ENCODE results near the gene ANKRD34A. TPM values are rescaled to one million over a fixed set of nuclear protein-coding genes. Genes with fewer than 3 reads are reported as not detected.

ANKRD34A gene
- total and polyA plus RNA-seq, 2 of the 8 experiments (the other 6 are each of a cell fraction or from before 2014, with no cell fraction given) = 0.15 to 0.20 TPM

DNA sequence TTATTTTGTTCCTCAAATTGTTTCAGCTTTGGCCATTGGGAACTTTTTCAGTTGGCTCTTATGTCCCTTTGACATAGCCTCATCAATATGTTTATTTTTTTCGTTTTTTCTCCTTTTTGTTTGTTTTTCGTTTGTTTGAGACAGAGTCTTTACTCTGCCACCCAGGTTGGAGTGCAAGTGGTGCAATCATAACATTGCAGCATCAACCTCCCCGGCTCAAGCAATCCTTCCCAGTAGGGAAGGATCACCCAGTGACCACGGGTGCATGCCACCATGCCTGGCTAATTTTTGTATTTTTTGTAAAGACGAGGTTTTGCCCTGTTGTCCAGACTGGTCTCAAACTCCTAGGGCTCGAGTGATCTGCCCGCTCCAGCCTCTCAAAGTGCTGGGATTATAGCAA, 8.2 kb upstream of the ANKRD34A start:
- Histone ChIP-seq H3K23me2 (ENCODE audit: low read depth, low read length) (no peaks in the 10 kb centered on the region), H3K9ac (replicated peaks in 1 of 4; ENCODE audit: extremely low read depth in 1 of 4, low read depth in 3 of 4, low read length in 3 of 4) (no peak overlapping the region), H3K79me1 (ENCODE audit: low read depth, low read length) (no peaks in the 10 kb centered on the region), H4K20me1 (replicated peaks in 1 of 2; ENCODE audit: control insufficient read depth in 1 of 2, insufficient read depth in 2 of 2, low read length in 2 of 2) (no peaks in the 10 kb centered on the region), H2BK120ac (replicated peaks; ENCODE audit: low read depth, low read length) (no peak overlapping the region), H3K4me1 (replicated peaks in 1 of 4; ENCODE audit: control insufficient read depth in 3 of 4, insufficient read depth in 4 of 4, low read length in 3 of 4) (peaks cover 0 to under 1% (median 0%) of the 10 kb centered on the region in 4 experiments; a peak in 1 of 7 replicates), H3K14ac (ENCODE audit: insufficient read length) (no peak overlapping the region), H3K18ac (ENCODE audit: extremely low read depth, low read length) (no peak overlapping the region), H2AFZ (ENCODE audit: low read length) (no peak overlapping the region), H3K36me3 (ENCODE audit: control insufficient read depth in 2 of 4, insufficient read depth in 4 of 4, low read length in 3 of 4) (no peaks in the 10 kb centered on the region), H2BK12ac (ENCODE audit: low read depth, low read length) (no peak overlapping the region), H4K5ac (ENCODE audit: insufficient read length, low read depth, low read length) (no peak overlapping the region), H3K23ac (ENCODE audit: insufficient read length) (no peak overlapping the region), H3K4me2 (ENCODE audit: insufficient read depth in 1 of 2, low read depth in 2 of 2, low read length in 2 of 2) (no peak overlapping the region), H3K56ac (replicated peaks; ENCODE audit: insufficient read length, low read depth, low read length) (no peak overlapping the region), H3K4ac (replicated peaks; ENCODE audit: insufficient read length, low read depth, low read length) (no peak overlapping the region), H3K79me2 (ENCODE audit: control insufficient read depth in 1 of 2, insufficient read depth in 2 of 2, low read length in 2 of 2) (no peaks in the 10 kb centered on the region), H4K8ac (ENCODE audit: extremely low read depth, insufficient read depth, low read length) (no peak overlapping the region), H3K9me3 (ENCODE audit: insufficient read depth in 2 of 2, low read depth in 1 of 2, low read length in 1 of 2) (no peaks in the 10 kb centered on the region), H3K27me3 (replicated peaks in 1 of 4; ENCODE audit: control insufficient read depth in 3 of 4, extremely low read depth in 1 of 4, insufficient read depth in 3 of 4, low read length in 3 of 4) (no peaks in the 10 kb centered on the region), H4K91ac (replicated peaks; ENCODE audit: insufficient read length, low read length) (no peak overlapping the region), H2BK20ac (ENCODE audit: low read length) (no peak overlapping the region), H3K27ac (ENCODE audit: low read depth, low read length) (no peak overlapping the region), H2AK5ac (ENCODE audit: low read depth, low read length) (no peak overlapping the region), H3K4me3 (ENCODE audit: extremely low read depth in 1 of 4, insufficient read depth in 2 of 4, low read depth in 3 of 4, low read length in 4 of 4) (no peak overlapping the region), H2BK15ac (ENCODE audit: low read length) (no peak overlapping the region), H2BK5ac (ENCODE audit: low read depth, low read length) (no peak overlapping the region)
- 79% methylated on average over 7 of the region's 7 CpGs; no CpG with 5 or more reads in 1 of the 2 experiments for WGBS, 2 experiments (ENCODE audit: extremely low coverage in 1 of 2, insufficient coverage in 1 of 2, insufficient read length in 1 of 2, insufficient replicate concordance in 2 of 2, low coverage in 1 of 2, low lambda C conversion rate in 2 of 2, missing lambda C conversion rate in 1 of 2)
- TF ChIP-seq CHD1 (IDR thresholded peaks at IDR 0.05; ENCODE audit: low read depth, low read length) (no peak), ZNF274 (IDR thresholded peaks at IDR 0.05; ENCODE audit: borderline replicate concordance, extremely low read depth, low read length) (no peak), EGR1 (IDR thresholded peaks at IDR 0.05; ENCODE audit: borderline replicate concordance, low read depth, low read length) (no peak), TEAD4 (IDR thresholded peaks at IDR 0.05; ENCODE audit: low read depth, low read length) (no peak), MAFK (IDR thresholded peaks at IDR 0.05; ENCODE audit: low read depth, low read length) (no peak), POU5F1 (IDR thresholded peaks at IDR 0.05; ENCODE audit: low read depth, low read length) (no peak), SAP30 (IDR thresholded peaks at IDR 0.05; ENCODE audit: insufficient read depth, insufficient replicate concordance, low read length) (no peak)
- TF ChIP-seq, protein P1, sequence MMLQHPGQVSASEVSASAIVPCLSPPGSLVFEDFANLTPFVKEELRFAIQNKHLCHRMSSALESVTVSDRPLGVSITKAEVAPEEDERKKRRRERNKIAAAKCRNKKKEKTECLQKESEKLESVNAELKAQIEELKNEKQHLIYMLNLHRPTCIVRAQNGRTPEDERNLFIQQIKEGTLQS (IDR thresholded peaks at IDR 0.05; ENCODE audit: insufficient read depth, low read depth, low read length) = no peak
- FAIRE-seq (no peak), DNase-seq (ENCODE audit: low read depth in 1 of 2, low spot score in 2 of 2) (no peak)
- POLR2A ChIA-PET (ENCODE audit: partially characterized antibody) = interaction anchor here (0.9 to 1.7 kb wide), 4 partner anchors 9 to 80 kb away, joined by 4 read pairs; partner anchors contain the start of genes ANKRD34A, POLR3GL and RBM8A
- CTCF ChIA-PET (ENCODE audit: partially characterized antibody) = interaction anchor here (1.2 to 2.1 kb wide), 3 partner anchors 35 to 81 kb away, joined by 3 to 4 read pairs (median 4); no protein-coding TSS in a partner anchor

Measured in H1 (cell line).